HG02885 (cell line): Measurements from ENCODE around the gene PSMB7.

Experiments used
- ATAC-seq: cut with Tn5 transposase; IDR thresholded peaks from one replicate; pipeline ENCODE4 v1.9.1; 2021; ENCODE audit warnings: mild to moderate bottlenecking; ENCODE audit not compliant: unreplicated experiment, poor library complexity

PSMB7 gene

GRCh38 chr9:124386201-124386600, 29.0 kb downstream of the PSMB7 start:
- ATAC-seq: no peak

- ATAC-seq: no peak
Measured at GRCh38 chr9:124385623-124386022, 29.6 kb downstream of the PSMB7 start.

GRCh38 chr9:124384846-124385245, 30.4 kb downstream of the PSMB7 start:
- ATAC-seq: no peak

GRCh38 chr9:124384210-124384609, 31.0 kb downstream of the PSMB7 start:
- ATAC-seq: no peak

- ATAC-seq: no peak
Measured at GRCh38 chr9:124381170-124381945, 33.9 kb downstream of the PSMB7 start.

- no peak for ATAC-seq
Measured at GRCh38 chr9:124377551-124378406, 37.5 kb downstream of the PSMB7 start.

GRCh38 chr9:124376329-124376728, 38.9 kb downstream of the PSMB7 start:
- ATAC-seq: no peak

- no peak for ATAC-seq
Measured at GRCh38 chr9:124375726-124376125, 39.5 kb downstream of the PSMB7 start.

GRCh38 chr9:124373851-124374250, 41.4 kb downstream of the PSMB7 start:
- no peak for ATAC-seq

GRCh38 chr9:124373386-124373785, 41.9 kb downstream of the PSMB7 start:
- no peak for ATAC-seq

- ATAC-seq: no peak
Measured at GRCh38 chr9:124372038-124372437, 43.2 kb downstream of the PSMB7 start.

GRCh38 chr9:124370896-124371582, 44.2 kb downstream of the PSMB7 start:
- ATAC-seq: no peak

DNA sequence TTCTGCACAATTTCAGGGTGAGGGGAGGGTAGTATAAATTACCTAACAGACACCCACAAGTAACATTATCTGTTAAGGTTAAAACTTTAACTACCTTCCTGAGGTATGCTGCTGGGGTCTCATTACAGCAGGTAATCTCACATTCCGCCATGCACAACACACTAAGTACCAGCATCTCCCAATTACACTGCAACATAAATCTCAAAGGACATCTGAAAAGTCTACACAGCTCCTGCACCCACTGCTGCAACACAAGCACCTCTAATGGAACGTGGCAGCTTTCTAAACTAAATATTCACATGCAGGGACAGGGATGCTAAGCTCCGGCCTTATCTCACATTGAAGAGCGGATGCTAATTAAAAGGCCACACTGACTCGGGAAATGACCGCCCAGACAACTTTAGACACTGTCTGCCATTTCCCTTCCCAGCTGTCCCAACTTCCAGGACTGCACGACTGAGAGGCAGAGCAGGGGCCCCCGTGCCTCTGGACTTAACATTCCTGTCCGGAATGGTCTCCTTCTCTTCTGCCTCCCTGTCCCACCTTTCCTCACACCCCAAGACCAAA, 45.9 kb downstream of the PSMB7 start:
- no peak for ATAC-seq

DNA sequence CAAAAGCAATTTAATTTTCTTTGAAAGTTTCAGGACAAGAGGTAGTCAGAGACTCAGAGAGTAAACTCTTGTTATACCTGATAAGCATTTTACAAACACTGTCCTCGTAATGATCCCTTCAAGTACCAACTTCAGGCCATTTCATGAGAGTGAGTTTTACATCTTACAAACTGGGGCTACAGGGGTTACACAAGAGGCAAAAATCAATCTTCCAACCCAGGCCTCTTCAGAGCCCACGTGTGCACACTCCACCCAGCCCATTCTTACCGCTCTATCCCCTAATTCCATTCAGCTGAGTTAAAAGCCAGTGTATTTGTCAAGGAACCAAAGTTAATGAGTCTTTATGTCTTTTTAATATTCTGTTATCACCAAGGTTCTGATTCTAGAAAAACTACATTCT, 46.5 kb downstream of the PSMB7 start:
- no peak for ATAC-seq

DNA sequence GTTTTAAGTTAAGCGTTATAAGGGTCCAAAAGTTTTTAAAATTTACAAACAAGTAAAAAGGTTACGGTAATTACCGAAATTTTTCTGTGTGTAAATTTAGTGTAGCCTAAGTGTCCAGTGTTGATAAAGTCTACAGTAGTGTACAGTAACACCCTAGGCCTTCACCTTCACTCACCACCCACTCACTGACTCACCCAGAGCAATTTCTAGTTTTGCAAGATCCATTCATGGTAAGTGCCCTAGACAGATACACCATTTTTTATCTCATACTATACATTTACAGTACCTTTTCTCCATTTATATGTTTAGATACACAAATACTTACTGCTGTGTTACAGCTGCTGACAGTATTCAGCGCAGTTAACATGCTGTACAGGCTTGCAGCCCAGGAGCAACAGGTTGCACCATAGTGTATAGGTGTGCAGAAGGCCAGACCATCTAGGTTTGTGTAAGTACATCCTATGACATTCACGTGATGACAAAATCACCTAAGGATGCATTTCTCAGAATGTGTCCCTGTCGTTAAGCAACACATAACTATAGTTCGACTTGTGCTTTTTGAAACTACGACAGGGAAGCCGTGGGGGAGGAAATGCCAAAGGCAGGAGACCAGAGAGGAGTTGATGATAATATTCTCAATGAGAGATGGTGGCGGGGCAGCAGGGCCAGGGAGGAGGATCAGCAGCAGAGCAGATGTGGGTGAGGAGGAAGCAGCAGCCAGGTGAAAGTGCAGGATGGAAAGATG, 48.6 kb downstream of the PSMB7 start:
- ATAC-seq: no peak

GRCh38 chr9:124365036-124365435, 50.2 kb downstream of the PSMB7 start:
- no peak for ATAC-seq

GRCh38 chr9:124364141-124364540, 51.1 kb downstream of the PSMB7 start:
- ATAC-seq: no peak

- no peak for ATAC-seq
Measured at GRCh38 chr9:124363326-124364096, 51.7 kb downstream of the PSMB7 start.

DNA sequence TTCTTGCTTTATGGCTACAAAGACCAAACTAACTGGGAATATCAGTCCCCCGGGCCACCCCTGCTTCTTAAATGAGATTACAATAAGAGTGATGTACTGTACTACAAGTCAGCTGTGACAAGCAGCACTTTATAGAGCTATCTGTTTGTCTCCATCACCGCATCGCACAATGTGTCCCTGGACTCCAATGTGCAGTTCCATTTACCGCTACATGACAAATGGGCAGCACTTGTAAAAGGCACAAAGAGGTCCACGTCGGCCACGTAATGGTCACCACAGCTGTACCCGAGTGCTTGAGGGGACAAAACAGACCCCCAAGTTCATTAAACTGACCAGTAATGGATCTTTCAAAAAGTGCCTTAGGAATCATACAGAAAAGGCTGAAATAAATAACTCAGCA, 54.1 kb downstream of the PSMB7 start:
- ATAC-seq: no peak
